ENCODE data around the gene SEC14L3.

- no peak for TF ChIP-seq CTCF (IDR thresholded peaks at IDR 0.05)
- TF ChIP-seq EZH2 (IDR thresholded peaks at IDR 0.05; ENCODE audit: borderline replicate concordance, insufficient read depth, low read depth, low read length, poor library complexity, severe bottlenecking): no peak
Observed at GRCh38 chr22:30516731-30517130, 44.9 kb upstream of the SEC14L3 start.
